ENCODE measurements around the gene SH3GL1. TPM values are rescaled to one million over a fixed set of nuclear protein-coding genes. Genes with fewer than 3 reads are reported as not detected.

SH3GL1 gene
- total RNA-seq, 2 experiments from 2014 or later = 43.3 to 57.7 TPM

DNA sequence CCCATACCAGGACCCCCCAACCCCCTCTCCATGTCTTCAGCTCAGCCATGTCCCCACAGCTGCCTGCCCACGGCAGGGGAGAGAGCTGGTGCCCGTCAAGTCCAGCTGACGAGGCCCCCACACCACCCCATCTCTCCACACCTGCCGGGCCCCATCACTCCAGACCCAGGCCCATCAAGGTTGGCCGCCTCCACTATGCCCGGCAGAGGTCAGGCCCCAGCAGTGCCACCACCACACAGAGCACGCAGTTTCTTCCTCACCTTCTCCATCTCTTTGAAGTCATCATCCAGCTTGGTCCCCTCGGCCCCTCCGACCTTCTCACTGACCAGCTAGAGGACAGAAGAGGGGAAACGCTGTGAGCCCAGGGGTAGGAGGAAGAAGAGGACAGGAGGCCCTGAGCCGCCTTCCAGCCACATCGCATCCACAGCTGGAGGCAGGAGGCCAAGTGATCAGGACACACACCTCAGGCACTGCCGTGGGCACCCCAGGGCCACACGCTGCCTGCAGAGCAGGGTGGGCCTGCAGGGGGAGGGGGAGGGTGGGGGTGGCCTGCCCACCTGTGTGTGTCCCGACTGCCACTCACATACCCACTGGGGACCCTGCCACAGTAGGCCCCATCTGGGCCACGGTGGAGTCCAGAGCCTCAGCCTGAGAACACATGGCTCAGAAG is 33.5 kb downstream of the SH3GL1 start:
- no peak for DNase-seq
- no peaks in the 10 kb centered on the region for H3K9me3 Mint-ChIP-seq (ENCODE audit: low read depth)
- H3K27ac Mint-ChIP-seq = no peak overlapping the region
- peaks cover 7% of the 10 kb centered on the region for H3K36me3 Mint-ChIP-seq
- CTCF ChIA-PET = interaction anchor here (1.7 to 3.0 kb wide), 2 partner anchors 14 to 99 kb away, joined by 8 to 19 read pairs; no protein-coding TSS in a partner anchor
- no peak overlapping the region for H3K4me3 Mint-ChIP-seq
- H3K27me3 Mint-ChIP-seq = no peaks in the 10 kb centered on the region
- peaks cover 42% of the 10 kb centered on the region for H3K4me1 Mint-ChIP-seq
- no peak for ATAC-seq

GRCh38 chr19:4365791-4366665 is 34.3 kb downstream of the SH3GL1 start:
- no peaks in the 10 kb centered on the region for H3K9me3 Mint-ChIP-seq (ENCODE audit: low read depth)
- ATAC-seq (no peak), DNase-seq (no peak)
- peaks cover 35% of the 10 kb centered on the region for H3K4me1 Mint-ChIP-seq
- peaks cover 7% of the 10 kb centered on the region for H3K36me3 Mint-ChIP-seq
- CTCF ChIA-PET = interaction anchor here (1.2 to 3.0 kb wide), 4 partner anchors 14 to 99 kb away, joined by 4 to 19 read pairs (median 6); partner anchors contain the start of gene SH3GL1
- no peak overlapping the region for H3K4me3 Mint-ChIP-seq
- no peaks in the 10 kb centered on the region for H3K27me3 Mint-ChIP-seq
- H3K27ac Mint-ChIP-seq = no peak overlapping the region

DNA sequence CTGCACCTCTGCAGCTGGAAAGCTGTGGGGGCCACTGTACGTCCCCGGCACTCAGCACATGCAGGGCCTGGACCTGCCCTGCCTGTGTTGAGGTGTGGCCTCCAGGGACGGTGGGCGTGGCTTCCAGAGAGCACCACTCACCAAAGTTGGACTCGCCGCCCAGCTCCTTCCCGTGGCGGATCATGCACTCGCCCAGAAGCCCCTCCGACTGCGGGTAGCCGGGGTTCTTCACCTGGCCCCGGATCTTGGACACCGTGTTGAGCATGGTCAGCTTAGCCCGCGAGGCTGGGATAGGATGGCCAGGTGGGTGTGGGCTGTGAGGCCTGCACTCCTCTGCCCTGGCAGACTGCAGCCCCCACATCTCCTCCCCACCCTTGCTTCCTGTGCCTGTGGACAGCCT is 35.0 kb downstream of the SH3GL1 start:
- CTCF ChIA-PET = interaction anchor here (1.2 to 3.0 kb wide), 3 partner anchors 13 to 98 kb away, joined by 4 to 19 read pairs (median 5); partner anchors contain the start of gene SH3GL1

DNA sequence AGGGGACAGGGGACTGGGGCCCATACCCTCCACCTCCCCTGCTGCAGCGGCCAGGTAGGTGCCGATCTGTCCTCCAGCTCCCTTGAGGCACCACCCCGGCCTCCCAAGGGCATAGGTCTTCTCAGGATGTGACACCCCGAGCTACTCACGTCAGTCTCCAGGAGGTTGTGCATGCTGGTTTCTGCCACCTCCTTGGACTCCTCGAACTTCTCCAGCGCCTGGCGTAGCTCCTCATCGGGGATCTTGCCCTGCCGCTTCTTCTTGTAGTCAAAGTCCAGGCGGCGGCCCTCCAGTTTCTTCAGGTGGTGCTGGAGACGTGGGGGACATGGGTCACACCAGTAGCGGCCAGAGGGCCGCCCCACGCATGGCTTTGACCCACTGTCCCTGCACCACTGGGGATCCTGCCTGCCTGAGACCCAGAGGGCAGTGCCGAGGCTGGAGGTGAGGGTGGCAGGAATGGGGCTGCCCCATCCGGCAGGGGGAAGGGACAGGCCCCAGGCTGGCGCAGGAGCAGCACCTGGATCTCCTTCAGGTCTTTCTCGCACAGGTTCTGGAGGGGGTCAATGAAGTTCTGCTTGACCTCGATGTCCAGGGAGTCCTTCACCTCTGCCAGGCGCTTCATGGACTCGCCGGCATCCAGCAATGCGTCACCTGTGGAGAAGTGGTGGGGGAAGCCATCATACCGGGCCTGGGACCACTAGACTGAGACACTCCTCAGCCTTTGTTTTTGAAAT is 36.6 kb downstream of the SH3GL1 start:
- H3K27ac Mint-ChIP-seq = no peak overlapping the region
- H3K36me3 Mint-ChIP-seq = peaks cover 9% of the 10 kb centered on the region
- ATAC-seq (no peak), DNase-seq (no peak)
- CTCF ChIA-PET = interaction anchor here (2.3 to 3.0 kb wide), 3 partner anchors 11 to 21 kb away, joined by 6 to 19 read pairs (median 13); partner anchors contain the start of gene MPND
- H3K27me3 Mint-ChIP-seq = no peaks in the 10 kb centered on the region
- H3K9me3 Mint-ChIP-seq (ENCODE audit: low read depth) = no peaks in the 10 kb centered on the region
- H3K4me1 Mint-ChIP-seq = peaks cover 13% of the 10 kb centered on the region
- no peak overlapping the region for H3K4me3 Mint-ChIP-seq

More for the DNA sequence above, 35.0 kb downstream of the SH3GL1 start:
- no peak for DNase-seq
- Mint-ChIP-seq H3K27ac (no peak overlapping the region), H3K9me3 (ENCODE audit: low read depth) (no peaks in the 10 kb centered on the region), H3K36me3 (peaks cover 7% of the 10 kb centered on the region), H3K27me3 (no peaks in the 10 kb centered on the region), H3K4me3 (no peak overlapping the region), H3K4me1 (peaks cover 28% of the 10 kb centered on the region)
- no peak for ATAC-seq

DNA sequence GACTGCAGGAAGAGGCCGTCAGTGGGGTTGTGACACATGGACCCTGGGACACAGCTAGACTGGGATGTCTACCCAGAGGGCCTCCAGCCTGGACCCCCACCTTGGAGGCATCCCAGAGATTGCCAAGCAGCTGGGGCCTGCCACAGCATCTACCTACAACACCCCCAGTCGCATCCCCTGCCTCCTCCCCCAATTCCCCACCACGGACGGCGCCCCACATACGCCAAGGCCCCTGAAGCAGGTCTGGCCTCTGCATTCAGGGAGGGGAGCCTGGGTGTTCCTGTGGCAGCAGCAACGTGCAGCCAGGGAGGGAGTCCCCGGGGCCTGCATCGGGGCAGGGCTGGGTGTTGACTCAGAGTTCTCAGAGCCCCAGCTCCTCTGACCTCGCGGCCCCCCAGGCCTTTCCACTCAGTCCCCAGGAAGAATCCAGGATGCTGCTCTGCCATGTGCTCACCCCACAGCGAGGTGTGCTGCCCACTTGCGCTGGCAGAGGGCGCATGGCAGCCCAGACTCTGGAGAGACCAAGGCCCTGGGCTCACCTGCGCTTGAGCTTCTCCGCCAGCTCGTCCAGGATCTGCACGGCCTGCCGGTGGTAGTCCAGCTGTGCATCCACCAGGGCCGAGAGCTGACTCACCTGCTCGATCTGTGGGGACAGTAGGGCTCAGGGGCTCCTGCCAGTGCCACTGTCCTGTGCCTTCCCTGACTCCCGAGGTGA is 37.4 kb downstream of the SH3GL1 start:
- Mint-ChIP-seq H3K4me3 (no peak overlapping the region), H3K4me1 (peaks cover 5% of the 10 kb centered on the region), H3K36me3 (peaks cover 9% of the 10 kb centered on the region), H3K27ac (no peak overlapping the region), H3K9me3 (ENCODE audit: low read depth) (no peaks in the 10 kb centered on the region), H3K27me3 (no peaks in the 10 kb centered on the region)
- CTCF ChIA-PET = interaction anchor here (2.3 to 2.5 kb wide), 2 partner anchors 10 to 20 kb away, joined by 6 to 13 read pairs; partner anchors contain the start of gene MPND
- ATAC-seq (peak; percentile 26), DNase-seq (no peak)

DNA sequence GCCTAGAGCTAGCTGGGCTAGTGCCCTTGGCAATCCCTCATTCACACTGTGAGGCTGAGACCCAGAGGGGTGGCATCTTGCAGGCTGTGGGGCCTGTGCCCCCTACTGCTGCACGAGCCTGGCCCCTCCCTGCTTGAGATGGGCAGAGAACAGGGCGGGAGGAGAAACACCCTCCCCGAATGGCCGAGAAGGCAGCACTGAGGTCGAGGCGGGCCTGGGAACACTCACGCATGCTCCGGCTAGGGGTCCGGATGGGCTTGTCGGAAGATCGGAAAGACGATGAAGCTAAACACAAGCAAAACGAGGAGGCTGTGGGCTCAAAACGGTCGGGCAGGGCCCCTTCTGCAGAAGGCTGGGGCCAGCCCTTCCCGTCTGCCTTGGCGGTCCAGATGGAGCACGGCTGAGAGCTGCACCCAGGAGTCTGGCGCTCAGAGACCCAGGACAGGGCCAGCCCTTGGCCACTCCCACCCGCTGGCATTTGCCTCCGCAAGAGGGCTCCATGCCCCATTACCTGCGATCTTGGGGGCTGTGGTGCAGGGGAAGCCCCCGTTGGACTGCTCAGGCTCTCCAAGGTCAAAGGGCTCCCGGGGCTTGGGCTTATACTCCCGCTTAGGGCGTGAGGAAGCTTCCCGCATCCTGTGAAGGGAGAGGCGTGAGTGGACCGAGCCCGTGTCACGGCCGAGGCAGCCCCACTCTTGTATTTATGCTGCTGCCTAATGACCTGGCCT is 38.1 kb downstream of the SH3GL1 start:
- no peaks in the 10 kb centered on the region for H3K9me3 Mint-ChIP-seq (ENCODE audit: low read depth)
- CTCF ChIA-PET = interaction anchor here (0.9 to 2.5 kb wide), 4 partner anchors 10 to 38 kb away, joined by 3 to 13 read pairs (median 5); partner anchors contain the start of genes MPND and SH3GL1
- peaks cover 1% of the 10 kb centered on the region for H3K4me1 Mint-ChIP-seq
- H3K27ac Mint-ChIP-seq = no peak overlapping the region
- H3K4me3 Mint-ChIP-seq = no peak overlapping the region
- no peaks in the 10 kb centered on the region for H3K27me3 Mint-ChIP-seq
- ATAC-seq = no peak
- no peak for DNase-seq
- peaks cover 9% of the 10 kb centered on the region for H3K36me3 Mint-ChIP-seq

- ATAC-seq (no peak), DNase-seq (no peak)
- Mint-ChIP-seq H3K9me3 (ENCODE audit: low read depth) (no peaks in the 10 kb centered on the region), H3K27me3 (no peaks in the 10 kb centered on the region), H3K4me3 (no peak overlapping the region), H3K4me1 (no peaks in the 10 kb centered on the region), H3K27ac (no peak overlapping the region), H3K36me3 (peaks cover 4% of the 10 kb centered on the region)
- CTCF ChIA-PET = interaction anchor here (0.9 to 2.5 kb wide), 3 partner anchors 9 to 39 kb away, joined by 3 to 13 read pairs (median 4); partner anchors contain the start of gene SH3GL1
Observed at GRCh38 chr19:4361152-4362046, 38.9 kb downstream of the SH3GL1 start.

DNA sequence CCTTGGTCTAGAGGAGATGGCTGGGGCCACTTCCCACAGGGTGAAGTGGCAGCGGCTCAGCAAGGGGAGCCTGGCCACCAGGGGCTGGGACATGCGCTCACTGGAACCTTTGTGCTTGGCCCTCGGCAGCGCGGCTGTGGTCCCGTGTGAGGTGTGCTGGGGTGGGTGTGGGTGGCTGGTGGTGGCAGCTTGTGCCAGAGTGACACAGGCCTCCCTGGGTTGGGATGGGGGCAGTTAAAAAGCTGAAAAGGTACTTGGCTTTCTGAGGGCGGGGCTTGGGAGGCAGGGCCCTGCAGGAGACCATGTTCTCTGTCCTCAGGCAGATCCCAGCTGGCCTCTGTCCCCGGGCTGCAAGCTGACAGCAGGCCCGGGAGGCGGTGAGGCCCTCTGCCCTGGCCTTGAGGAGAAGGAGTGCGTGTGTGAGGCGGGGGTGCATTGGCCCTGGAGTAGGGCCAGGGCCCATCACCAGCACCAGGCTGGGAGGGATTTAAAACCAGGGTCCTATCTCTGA is 39.7 kb downstream of the SH3GL1 start:
- H3K4me1 Mint-ChIP-seq = no peaks in the 10 kb centered on the region
- peaks cover 3% of the 10 kb centered on the region for H3K36me3 Mint-ChIP-seq
- H3K27me3 Mint-ChIP-seq = no peaks in the 10 kb centered on the region
- no peak overlapping the region for H3K27ac Mint-ChIP-seq
- no peak for ATAC-seq
- no peak overlapping the region for H3K4me3 Mint-ChIP-seq
- no peaks in the 10 kb centered on the region for H3K9me3 Mint-ChIP-seq (ENCODE audit: low read depth)
- CTCF ChIA-PET = interaction anchor here (1.8 to 2.9 kb wide), 3 partner anchors 8 to 94 kb away, joined by 4 to 13 read pairs (median 12); partner anchors contain the start of gene SH3GL1
- DNase-seq = no peak

- CTCF ChIA-PET = interaction anchor here (1.8 to 2.9 kb wide), 2 partner anchors 40 to 93 kb away, joined by 4 to 12 read pairs; partner anchors contain the start of gene SH3GL1
- Mint-ChIP-seq H3K36me3 (peaks cover 3% of the 10 kb centered on the region), H3K27ac (no peak overlapping the region), H3K4me1 (no peaks in the 10 kb centered on the region), H3K27me3 (no peaks in the 10 kb centered on the region), H3K9me3 (ENCODE audit: low read depth) (no peaks in the 10 kb centered on the region), H3K4me3 (no peak overlapping the region)
- no peak for ATAC-seq
- DNase-seq = no peak
Observed at GRCh38 chr19:4360081-4360569, 40.2 kb downstream of the SH3GL1 start.

GRCh38 chr19:4359627-4360000 is 40.7 kb downstream of the SH3GL1 start:
- DNase-seq (no peak), ATAC-seq (no peak)

More at GRCh38 chr19:4359627-4360000, 40.7 kb downstream of the SH3GL1 start:
- Mint-ChIP-seq H3K27me3 (no peaks in the 10 kb centered on the region), H3K27ac (no peak overlapping the region), H3K4me1 (no peaks in the 10 kb centered on the region), H3K9me3 (ENCODE audit: low read depth) (no peaks in the 10 kb centered on the region), H3K36me3 (peaks cover 3% of the 10 kb centered on the region), H3K4me3 (no peak overlapping the region)
- CTCF ChIA-PET = interaction anchor here (2.9 kb wide), 1 partner anchor 92 kb away, joined by 12 read pairs; no protein-coding TSS in a partner anchor
